Vagina (tissue), 2 donors: ENCODE data around the gene ZNF226.
"Not testable (repeated sequence)": the region's sequence is repeated elsewhere in the genome, so short reads cannot be mapped to it uniquely, and the experiment has no call there.

ENCODE experiments used
- POLR2A ChIP-seq, 2 donors: fragments of 450-650 bp; IDR thresholded peaks; one replicate each; pipeline ENCODE4 v1.6.1; 2017; ENCODE audit warnings: antibody characterized with exemption in 2 of 2, mild to moderate bottlenecking in 2 of 2, moderate library complexity in 2 of 2
- POLR2AphosphoS5 ChIP-seq, 2 donors: sonication (generic); formaldehyde crosslinking; IDR thresholded peaks; one replicate each; pipeline ENCODE4 v1.9.0; 2017; ENCODE audit warnings: antibody characterized with exemption in 2 of 2, mild to moderate bottlenecking in 2 of 2, low read depth in 1 of 2; ENCODE audit not compliant: insufficient read depth in 1 of 2
- TF ChIP-seq, protein P1 (sequence below), 3 experiments: fragments of 450-650 bp in 2 of 3; fragments of 200-600 bp in 1 of 3; sonication (generic) in 1 of 3; IDR thresholded peaks; one replicate each; pipeline ENCODE4 v1.5.1; 2017 to 2019; ENCODE audit warnings: antibody characterized with exemption in 3 of 3, mild to moderate bottlenecking in 2 of 3, moderate library complexity in 2 of 3

DNA sequence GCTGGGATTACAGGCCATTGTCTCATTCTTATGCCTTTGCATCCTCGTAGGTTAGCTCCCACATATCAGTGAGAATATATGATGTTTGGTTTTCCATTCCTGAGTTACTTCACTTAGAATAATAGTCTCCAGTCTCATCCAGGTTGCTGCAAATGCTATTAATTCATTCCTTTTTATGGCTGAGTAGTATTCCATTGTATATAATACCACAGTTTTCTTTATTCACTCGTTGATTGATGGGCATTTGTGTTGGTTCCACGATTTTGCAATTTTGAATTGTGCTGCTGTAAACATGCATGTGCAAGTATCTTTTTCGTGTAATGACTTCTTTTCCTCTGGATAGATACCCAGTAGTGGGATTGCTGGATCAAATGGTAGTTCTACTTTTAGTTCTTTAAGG, 43.7 kb upstream of the ZNF226 start:
- TF ChIP-seq, protein P1, sequence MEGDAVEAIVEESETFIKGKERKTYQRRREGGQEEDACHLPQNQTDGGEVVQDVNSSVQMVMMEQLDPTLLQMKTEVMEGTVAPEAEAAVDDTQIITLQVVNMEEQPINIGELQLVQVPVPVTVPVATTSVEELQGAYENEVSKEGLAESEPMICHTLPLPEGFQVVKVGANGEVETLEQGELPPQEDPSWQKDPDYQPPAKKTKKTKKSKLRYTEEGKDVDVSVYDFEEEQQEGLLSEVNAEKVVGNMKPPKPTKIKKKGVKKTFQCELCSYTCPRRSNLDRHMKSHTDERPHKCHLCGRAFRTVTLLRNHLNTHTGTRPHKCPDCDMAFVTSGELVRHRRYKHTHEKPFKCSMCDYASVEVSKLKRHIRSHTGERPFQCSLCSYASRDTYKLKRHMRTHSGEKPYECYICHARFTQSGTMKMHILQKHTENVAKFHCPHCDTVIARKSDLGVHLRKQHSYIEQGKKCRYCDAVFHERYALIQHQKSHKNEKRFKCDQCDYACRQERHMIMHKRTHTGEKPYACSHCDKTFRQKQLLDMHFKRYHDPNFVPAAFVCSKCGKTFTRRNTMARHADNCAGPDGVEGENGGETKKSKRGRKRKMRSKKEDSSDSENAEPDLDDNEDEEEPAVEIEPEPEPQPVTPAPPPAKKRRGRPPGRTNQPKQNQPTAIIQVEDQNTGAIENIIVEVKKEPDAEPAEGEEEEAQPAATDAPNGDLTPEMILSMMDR (IDR thresholded peaks at IDR 0.05): not testable (repeated sequence)
- not testable (repeated sequence) for TF ChIP-seq POLR2A (IDR thresholded peaks at IDR 0.05); POLR2AphosphoS5 (IDR thresholded peaks at IDR 0.05; ENCODE audit: insufficient read depth in 1 of 2, low read depth in 1 of 2)
